B cell (primary cell): ENCODE measurements around the gene RALGAPA2. TPM values are rescaled to one million over a fixed set of nuclear protein-coding genes. Genes with fewer than 3 reads are reported as not detected.

Source experiments
- ATAC-seq: fragments of 200-7000 bp; cut with Tn5 transposase; one replicate; pipeline ENCODE4 v1.10.0; 2021; ENCODE audit warnings: low read depth, mild to moderate bottlenecking, moderate number of reproducible peaks, moderate library complexity
- CTCF ChIA-PET: fragments of 350-600 bp; sonication (Branson Sonifier 250); formaldehyde crosslinking; loops from one replicate; lab custom pipeline; 2021; ENCODE audit warnings: antibody characterized with exemption, inconsistent platforms; lab: Charles Lee
- POLR2A ChIA-PET: fragments of 350-600 bp; sonication (Branson Sonifier 250); formaldehyde crosslinking; loops from one replicate; lab custom pipeline; 2021; ENCODE audit warnings: antibody characterized with exemption; lab: Charles Lee
- DNase-seq: peaks from one replicate; pipeline ENCODE4 v3.0.0; 2013
- H2AFZ ChIP-seq: 2 replicates; pipeline ENCODE4 v1.6.1; 2012; ENCODE audit warnings: mild to moderate bottlenecking, low read depth, low read length; ENCODE audit not compliant: insufficient read depth, poor library complexity, severe bottlenecking
- H3K27ac ChIP-seq, 2 donors: 1 replicate in 1 of 2; 2 replicates in 1 of 2; pipeline ENCODE4 v1.5.1; 2012 to 2013; ENCODE audit warnings: low read length in 2 of 2, mild to moderate bottlenecking in 2 of 2, moderate library complexity in 1 of 2
- H3K27me3 ChIP-seq, 4 experiments: fragments of 200-600 bp in 1 of 4; sonication (generic) in 1 of 4; replicated peaks in 1 of 4; 1 replicate in 2 of 4; 2 replicates in 2 of 4; pipeline versions ENCODE4 v1.6.1 to v1.7.0; 2013 to 2016; ENCODE audit warnings: low read length in 3 of 4, mild to moderate bottlenecking in 2 of 4, mixed read lengths in 1 of 4, moderate library complexity in 1 of 4; ENCODE audit not compliant: insufficient read depth in 4 of 4, control insufficient read depth in 3 of 4; ENCODE audit errors: control extremely low read depth in 1 of 4
- H3K36me3 ChIP-seq, 2 experiments: replicated peaks in 1 of 2; 1 replicate in 1 of 2; 2 replicates in 1 of 2; pipeline versions ENCODE4 v1.6.1 to v1.7.1; 2013; ENCODE audit warnings: low read length in 1 of 2; ENCODE audit not compliant: insufficient read depth in 2 of 2, control insufficient read depth in 1 of 2; ENCODE audit errors: control extremely low read depth in 1 of 2, extremely low read depth in 1 of 2
- H3K4me1 ChIP-seq, 2 donors: fragments of 200-600 bp in 1 of 2; sonication (generic) in 1 of 2; 1 replicate in 1 of 2; 2 replicates in 1 of 2; pipeline versions ENCODE4 v1.5.1 to v1.6.1; 2013 to 2017; ENCODE audit warnings: low read length in 2 of 2; ENCODE audit not compliant: control insufficient read depth in 2 of 2, insufficient read depth in 2 of 2
- H3K4me2 ChIP-seq: replicated peaks from 2 replicates; pipeline ENCODE3; 2012; ENCODE audit warnings: mild to moderate bottlenecking, low read depth, low read length; ENCODE audit not compliant: poor library complexity, severe bottlenecking
- H3K4me3 ChIP-seq, 5 experiments: fragments of 200-600 bp in 1 of 5; sonication (generic) in 1 of 5; 1 replicate in 3 of 5; 2 replicates in 2 of 5; pipeline versions ENCODE4 v1.5.1 to v1.7.0; 2011 to 2016; ENCODE audit warnings: low read length in 4 of 5, mild to moderate bottlenecking in 4 of 5, low read depth in 2 of 5, control low read depth in 1 of 5, moderate library complexity in 1 of 5; ENCODE audit not compliant: insufficient read depth in 1 of 5; ENCODE audit errors: control extremely low read depth in 1 of 5, extremely low read depth in 1 of 5
- H3K79me2 ChIP-seq: fragments of 200-600 bp; sonication (generic); one replicate; pipeline ENCODE4 v1.6.0; 2016; ENCODE audit warnings: low read length; ENCODE audit not compliant: control insufficient read depth, insufficient read depth
- H3K9ac ChIP-seq: fragments of 200-600 bp; sonication (generic); 2 replicates; pipeline ENCODE4 v1.6.1; 2017; ENCODE audit warnings: mild to moderate bottlenecking, low read length, moderate library complexity
- H3K9me3 ChIP-seq, 3 donors: one replicate each; pipeline versions ENCODE4 v1.6.1 to v1.7.1; 2013; ENCODE audit warnings: low read length in 2 of 3; ENCODE audit not compliant: control insufficient read depth in 2 of 3, insufficient read depth in 1 of 3; ENCODE audit errors: control extremely low read depth in 1 of 3
- H4K20me1 ChIP-seq: 2 replicates; pipeline ENCODE4 v1.6.0; 2012; ENCODE audit warnings: mild to moderate bottlenecking, low read length; ENCODE audit not compliant: insufficient read depth, control insufficient read depth, poor library complexity, severe bottlenecking
- H3K27ac Mint-ChIP-seq: one replicate; pipeline ENCODE4 v1.8.0; 2021; ENCODE audit warnings: mixed read lengths
- H3K27me3 Mint-ChIP-seq: one replicate; pipeline ENCODE4 v1.8.0; 2021; ENCODE audit warnings: mixed read lengths
- H3K4me1 Mint-ChIP-seq: one replicate; pipeline ENCODE4 v1.8.0; 2021; ENCODE audit warnings: mixed read lengths
- H3K4me3 Mint-ChIP-seq: one replicate; pipeline ENCODE4 v1.8.0; 2021; ENCODE audit warnings: mixed read lengths
- H3K9me3 Mint-ChIP-seq: one replicate; pipeline ENCODE4 v1.8.0; 2022; ENCODE audit warnings: mixed read lengths; ENCODE audit not compliant: insufficient read depth
- EZH2 ChIP-seq: IDR thresholded peaks from 2 replicates; pipeline ENCODE4 v1.6.1; 2012; ENCODE audit warnings: borderline replicate concordance, low read depth, mild to moderate bottlenecking, moderate library complexity, low read length; ENCODE audit not compliant: insufficient read depth, poor library complexity, severe bottlenecking
- WGBS: methylation state at CpG from one replicate; pipeline ENCODE4 v1.1.5; 2013; ENCODE audit warnings: missing lambda C conversion rate; ENCODE audit not compliant: insufficient coverage; 5-methylcytosine and 5-hydroxymethylcytosine counted together
- intact Hi-C: fragments of 100-400 bp; cut with micrococcal nuclease; formaldehyde crosslinking; loops from one replicate; pipeline ENCODE4 v1.10.0; 2022
- polyA plus RNA-seq: library from polyadenylated mRNA; depleted of rRNA; stranded (reverse); fragments of >200 nt; gene quantifications from 2 replicates; pipeline ENCODE4 v1.2.3, GENCODE V29; 2012
- total RNA-seq, 2 donors: library from RNA; stranded (reverse); fragments of 120-200 nt in 1 of 2; gene quantifications; 1 replicate in 1 of 2; 2 replicates in 1 of 2; pipeline versions ENCODE4 v1.2.3 to v1.2.4, GENCODE V29; 2013 to 2022
- TF ChIP-seq, protein P1 (sequence below): fragments of 200-600 bp; IDR thresholded peaks from one replicate; pipeline ENCODE4 v1.8.0; 2022; ENCODE audit warnings: antibody characterized with exemption, mild to moderate bottlenecking

Gene RALGAPA2
- total and polyA plus RNA-seq, 2 donors (not counting 1 experiment from before 2014, with no cell fraction given), result 6.4 to 33.1 TPM

GRCh38 chr20:20683020-20683419 is 29.4 kb downstream of the RALGAPA2 start:
- no peak for ATAC-seq
- Histone ChIP-seq H3K9me3 (peaks cover 0 to 2% (median 0%) of the 10 kb centered on the region in 3 donors), H3K27me3 (no peaks in the 10 kb centered on the region), H3K9ac (no peak overlapping the region), H3K4me3 (no peak overlapping the region), H2AFZ (no peak overlapping the region), H3K4me1 (peaks cover 22 to 34% of the 10 kb centered on the region in 2 donors), H4K20me1 (peaks cover 5% of the 10 kb centered on the region), H3K79me2 (peaks cover 35% of the 10 kb centered on the region), H3K4me2 (no peak overlapping the region), H3K36me3 (peaks cover 0 to 3% of the 10 kb centered on the region in 2 experiments), H3K27ac (no peak overlapping the region)
- ChIA-PET CTCF (no interaction called here), POLR2A (no interaction called here)
- intact Hi-C loops, result no loop called here
- H3K9me3 Mint-ChIP-seq, result no peaks in the 10 kb centered on the region
- DNase-seq, result no peak
- no peak overlapping the region for H3K27ac Mint-ChIP-seq
- H3K4me1 Mint-ChIP-seq, result peaks cover 53% of the 10 kb centered on the region
- TF ChIP-seq, protein P1, sequence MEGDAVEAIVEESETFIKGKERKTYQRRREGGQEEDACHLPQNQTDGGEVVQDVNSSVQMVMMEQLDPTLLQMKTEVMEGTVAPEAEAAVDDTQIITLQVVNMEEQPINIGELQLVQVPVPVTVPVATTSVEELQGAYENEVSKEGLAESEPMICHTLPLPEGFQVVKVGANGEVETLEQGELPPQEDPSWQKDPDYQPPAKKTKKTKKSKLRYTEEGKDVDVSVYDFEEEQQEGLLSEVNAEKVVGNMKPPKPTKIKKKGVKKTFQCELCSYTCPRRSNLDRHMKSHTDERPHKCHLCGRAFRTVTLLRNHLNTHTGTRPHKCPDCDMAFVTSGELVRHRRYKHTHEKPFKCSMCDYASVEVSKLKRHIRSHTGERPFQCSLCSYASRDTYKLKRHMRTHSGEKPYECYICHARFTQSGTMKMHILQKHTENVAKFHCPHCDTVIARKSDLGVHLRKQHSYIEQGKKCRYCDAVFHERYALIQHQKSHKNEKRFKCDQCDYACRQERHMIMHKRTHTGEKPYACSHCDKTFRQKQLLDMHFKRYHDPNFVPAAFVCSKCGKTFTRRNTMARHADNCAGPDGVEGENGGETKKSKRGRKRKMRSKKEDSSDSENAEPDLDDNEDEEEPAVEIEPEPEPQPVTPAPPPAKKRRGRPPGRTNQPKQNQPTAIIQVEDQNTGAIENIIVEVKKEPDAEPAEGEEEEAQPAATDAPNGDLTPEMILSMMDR, result no peak
- no peak for TF ChIP-seq EZH2
- 98% methylated on average over 9 of the region's 9 CpGs for WGBS
- H3K27me3 Mint-ChIP-seq, result no peaks in the 10 kb centered on the region
- H3K4me3 Mint-ChIP-seq, result no peak overlapping the region

DNA sequence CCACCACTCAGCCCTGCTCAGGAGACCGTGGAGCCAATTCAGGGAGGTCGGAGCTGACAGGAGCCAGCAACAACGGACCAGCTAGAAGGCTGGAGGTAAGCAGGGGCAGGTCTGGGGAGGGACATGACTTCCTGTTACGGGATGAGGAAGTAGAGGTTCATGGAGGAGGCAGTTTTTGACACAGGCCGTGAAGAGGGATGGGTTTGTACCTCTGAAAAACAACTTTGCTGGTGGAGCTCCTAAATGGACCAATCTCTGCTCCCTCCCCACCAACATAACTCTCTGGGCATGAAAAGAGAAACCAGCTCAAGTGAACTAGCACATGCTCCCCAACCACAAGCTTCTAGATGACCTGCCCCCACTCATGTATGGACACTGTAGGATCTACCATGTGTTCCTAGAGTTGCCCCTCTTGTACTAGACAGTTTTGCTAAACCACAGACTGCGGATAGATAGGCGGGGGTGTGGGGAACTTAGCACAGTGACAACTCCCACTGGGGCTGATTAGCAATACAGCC is 31.4 kb downstream of the RALGAPA2 start:
- peak overlapping the region; percentile 19 for H3K4me2 ChIP-seq
- no peaks in the 10 kb centered on the region for H3K9me3 Mint-ChIP-seq
- peaks cover 19% of the 10 kb centered on the region for H3K79me2 ChIP-seq
- peaks cover 48% of the 10 kb centered on the region for H3K4me1 Mint-ChIP-seq
- H4K20me1 ChIP-seq, result peaks cover 5% of the 10 kb centered on the region
- H3K36me3 ChIP-seq, result peaks cover 0 to 3% of the 10 kb centered on the region in 2 experiments
- intact Hi-C loops, result no loop called here
- H3K9ac ChIP-seq, result no peak overlapping the region
- H3K4me3 Mint-ChIP-seq, result peak overlapping the region; percentile 48
- ATAC-seq (no peak), DNase-seq (no peak)
- POLR2A ChIA-PET, result no interaction called here
- no peak overlapping the region for H3K27ac ChIP-seq
- H3K27me3 Mint-ChIP-seq, result no peaks in the 10 kb centered on the region
- H3K27me3 ChIP-seq, result no peaks in the 10 kb centered on the region
- TF ChIP-seq, protein P1, result no peak
- TF ChIP-seq EZH2, result no peak
- 49% methylated on average over 5 of the region's 7 CpGs for WGBS
- peak overlapping the region; percentile 35 for H2AFZ ChIP-seq
- H3K27ac Mint-ChIP-seq, result peak overlapping the region; percentile 61
- peaks cover 0 to 2% (median 0%) of the 10 kb centered on the region in 3 donors for H3K9me3 ChIP-seq
- peaks cover 22 to 34% of the 10 kb centered on the region in 2 donors for H3K4me1 ChIP-seq
- CTCF ChIA-PET, result no interaction called here
- peak overlapping the region in 1 of 5 experiments; percentile 16 for H3K4me3 ChIP-seq
